BLaER1 treated with 17β-estradiol and CSF1 and Interleukin-3, amounts not matched to agents 10 nM and 100 nM (cell line): Measurements from ENCODE around the gene LUZP1.
A peak's percentile ranks its signal among the peaks of the same experiment; 100 is the strongest.

Experiments used
- H3K27ac ChIP-seq, 11 experiments: shearing (Covaris generic); formaldehyde crosslinking; 2 replicates each; pipeline ENCODE4 v1.8.1; 2022
- H3K27me3 ChIP-seq, 11 experiments: shearing (Covaris generic); formaldehyde crosslinking; 2 replicates each; pipeline ENCODE4 v1.8.1; 2022
- H3K36me3 ChIP-seq, 11 experiments: shearing (Covaris generic); formaldehyde crosslinking; 2 replicates each; pipeline ENCODE4 v1.8.1; 2022
- H3K4me1 ChIP-seq, 10 experiments: shearing (Covaris generic); formaldehyde crosslinking; 2 replicates each; pipeline ENCODE4 v1.8.1; 2022
- H3K4me2 ChIP-seq, 11 experiments: shearing (Covaris generic); formaldehyde crosslinking; 2 replicates each; pipeline ENCODE4 v1.8.1; 2022
- H3K4me3 ChIP-seq, 10 experiments: shearing (Covaris generic); formaldehyde crosslinking; 2 replicates each; pipeline ENCODE4 v1.8.1; 2022
- H3K9ac ChIP-seq, 11 experiments: shearing (Covaris generic); formaldehyde crosslinking; 2 replicates each; pipeline ENCODE4 v1.8.1; 2022
- H3K9me3 ChIP-seq, 11 experiments: shearing (Covaris generic); formaldehyde crosslinking; replicated peaks in 1 of 11; 2 replicates each; pipeline ENCODE4 v1.8.1; 2022
- H4K20me1 ChIP-seq, 11 experiments: shearing (Covaris generic); formaldehyde crosslinking; 2 replicates each; pipeline ENCODE4 v1.8.1; 2022
- Cebpa-rat ChIP-seq, 11 experiments: shearing (Covaris generic); IDR thresholded peaks; 2 replicates each; pipeline ENCODE4 v1.8.1; 2022

The LUZP1 gene

GRCh38 chr1:23069149-23069548 lies 99.5 kb downstream of the LUZP1 start:
- Histone ChIP-seq H3K4me3 (no peak overlapping the region), H3K9me3 (no peaks in the 10 kb centered on the region), H3K36me3 (peaks cover 82 to 100% (median 100%) of the 10 kb centered on the region in 11 experiments), H3K27me3 (no peaks in the 10 kb centered on the region), H3K4me1 (peaks cover 0 to 5% (median 0%) of the 10 kb centered on the region in 10 experiments; a peak in 2 of 20 replicates), H3K9ac (no peak overlapping the region), H3K27ac (no peak overlapping the region), H4K20me1 (peaks cover 0 to 78% (median 53%) of the 10 kb centered on the region in 11 experiments; a peak in 15 of 22 replicates), H3K4me2 (no peak overlapping the region)
- TF ChIP-seq Cebpa-rat (IDR thresholded peaks at IDR 0.05) = no peak

- H3K4me2 ChIP-seq = no peak overlapping the region
- no peaks in the 10 kb centered on the region for H3K4me1 ChIP-seq
- H3K36me3 ChIP-seq = peaks cover 79 to 99% (median 98%) of the 10 kb centered on the region in 11 experiments
- H3K9ac ChIP-seq = no peak overlapping the region
- H4K20me1 ChIP-seq = peaks cover 0 to 93% (median 75%) of the 10 kb centered on the region in 11 experiments; a peak in 16 of 22 replicates
- no peak for TF ChIP-seq Cebpa-rat (IDR thresholded peaks at IDR 0.05)
- H3K9me3 ChIP-seq = no peaks in the 10 kb centered on the region
- no peaks in the 10 kb centered on the region for H3K27me3 ChIP-seq
- no peak overlapping the region for H3K4me3 ChIP-seq
- no peak overlapping the region for H3K27ac ChIP-seq
These were observed 102.6 kb downstream of the LUZP1 start for GRCh38 chr1:23066075-23066474.

- no peak overlapping the region for H3K4me3 ChIP-seq
- no peaks in the 10 kb centered on the region for H3K4me1 ChIP-seq
- H3K27ac ChIP-seq = no peak overlapping the region
- peaks cover 0 to 95% (median 76%) of the 10 kb centered on the region in 11 experiments; a peak in 16 of 22 replicates for H4K20me1 ChIP-seq
- TF ChIP-seq Cebpa-rat (IDR thresholded peaks at IDR 0.05) = no peak
- no peaks in the 10 kb centered on the region for H3K27me3 ChIP-seq
- peaks cover 81 to 99% (median 98%) of the 10 kb centered on the region in 11 experiments for H3K36me3 ChIP-seq
- no peak overlapping the region for H3K9ac ChIP-seq
- H3K4me2 ChIP-seq = no peak overlapping the region
- no peaks in the 10 kb centered on the region for H3K9me3 ChIP-seq
These were observed 103.3 kb downstream of the LUZP1 start for GRCh38 chr1:23065385-23065784.

- Histone ChIP-seq H3K4me3 (no peak overlapping the region), H4K20me1 (peaks cover 0 to 92% (median 59%) of the 10 kb centered on the region in 11 experiments; a peak in 15 of 22 replicates), H3K27ac (no peak overlapping the region), H3K27me3 (no peaks in the 10 kb centered on the region), H3K9ac (no peak overlapping the region), H3K36me3 (peaks cover 81 to 99% (median 98%) of the 10 kb centered on the region in 11 experiments), H3K9me3 (no peaks in the 10 kb centered on the region), H3K4me1 (peaks cover 0 to 4% (median 0%) of the 10 kb centered on the region in 10 experiments; a peak in 2 of 20 replicates), H3K4me2 (no peak overlapping the region)
- no peak for TF ChIP-seq Cebpa-rat (IDR thresholded peaks at IDR 0.05)
These were observed 106.4 kb downstream of the LUZP1 start for GRCh38 chr1:23062271-23062670.

- Histone ChIP-seq H3K4me2 (no peak overlapping the region), H3K27ac (no peak overlapping the region; a peak in 1 of 22 replicates), H3K4me1 (peaks cover 0 to 9% (median 0%) of the 10 kb centered on the region in 10 experiments; a peak in 3 of 20 replicates), H4K20me1 (peaks cover 0 to 79% (median 38%) of the 10 kb centered on the region in 11 experiments; a peak in 16 of 22 replicates), H3K4me3 (no peak overlapping the region), H3K36me3 (peaks cover 91 to 100% (median 96%) of the 10 kb centered on the region in 11 experiments), H3K9me3 (no peaks in the 10 kb centered on the region), H3K9ac (no peak overlapping the region), H3K27me3 (no peaks in the 10 kb centered on the region)
- TF ChIP-seq Cebpa-rat (IDR thresholded peaks at IDR 0.05) = no peak
These were observed 111.4 kb downstream of the LUZP1 start for GRCh38 chr1:23057301-23057700.

GRCh38 chr1:23051290-23051909 lies 117.3 kb downstream of the LUZP1 start:
- H3K4me1 ChIP-seq = no peaks in the 10 kb centered on the region; a peak in 1 of 20 replicates
- no peak for TF ChIP-seq Cebpa-rat (IDR thresholded peaks at IDR 0.05)
- no peaks in the 10 kb centered on the region for H3K27me3 ChIP-seq
- H3K9me3 ChIP-seq = no peaks in the 10 kb centered on the region
- H3K9ac ChIP-seq = no peak overlapping the region
- no peak overlapping the region for H3K27ac ChIP-seq
- no peak overlapping the region for H3K4me3 ChIP-seq
- peaks cover 4 to 86% (median 81%) of the 10 kb centered on the region in 11 experiments; a peak in 18 of 22 replicates for H4K20me1 ChIP-seq
- peaks cover 59 to 100% (median 80%) of the 10 kb centered on the region in 11 experiments for H3K36me3 ChIP-seq
- H3K4me2 ChIP-seq = no peak overlapping the region

GRCh38 chr1:23050201-23050600 lies 118.5 kb downstream of the LUZP1 start:
- no peak overlapping the region for H3K9ac ChIP-seq
- H3K27me3 ChIP-seq = no peaks in the 10 kb centered on the region
- H3K36me3 ChIP-seq = peaks cover 53 to 100% (median 84%) of the 10 kb centered on the region in 11 experiments
- H4K20me1 ChIP-seq = peaks cover 6 to 98% (median 93%) of the 10 kb centered on the region in 11 experiments; a peak in 18 of 22 replicates
- H3K9me3 ChIP-seq = no peaks in the 10 kb centered on the region
- no peak for TF ChIP-seq Cebpa-rat (IDR thresholded peaks at IDR 0.05)
- no peak overlapping the region for H3K4me2 ChIP-seq
- H3K4me1 ChIP-seq = peaks cover 0 to 7% (median 0%) of the 10 kb centered on the region in 10 experiments; a peak in 3 of 20 replicates
- H3K27ac ChIP-seq = no peak overlapping the region
- H3K4me3 ChIP-seq = no peak overlapping the region

GRCh38 chr1:23044035-23044434 lies 124.6 kb downstream of the LUZP1 start:
- TF ChIP-seq Cebpa-rat (IDR thresholded peaks at IDR 0.05) = no peak
- Histone ChIP-seq H3K9me3 (no peaks in the 10 kb centered on the region), H4K20me1 (peaks cover 15 to 100% (median 97%) of the 10 kb centered on the region in 11 experiments; a peak in 19 of 22 replicates), H3K27me3 (no peaks in the 10 kb centered on the region), H3K4me2 (no peak overlapping the region), H3K4me3 (no peak overlapping the region), H3K9ac (no peak overlapping the region), H3K4me1 (peaks cover 0 to 20% (median 15%) of the 10 kb centered on the region in 10 experiments; a peak in 15 of 20 replicates), H3K27ac (no peak overlapping the region), H3K36me3 (peaks cover 16 to 96% (median 73%) of the 10 kb centered on the region in 11 experiments; a peak in 21 of 22 replicates)

GRCh38 chr1:23040509-23040908 lies 128.1 kb downstream of the LUZP1 start:
- peak overlapping the region in 6 of 11 experiments; percentile 10 to 37 (median 15); a peak in 4 of 22 replicates for H3K4me2 ChIP-seq
- no peaks in the 10 kb centered on the region for H3K9me3 ChIP-seq
- no peak overlapping the region for H3K9ac ChIP-seq
- H4K20me1 ChIP-seq = peaks cover 11 to 100% (median 92%) of the 10 kb centered on the region in 11 experiments; a peak in 19 of 22 replicates
- peaks cover 15 to 87% (median 67%) of the 10 kb centered on the region in 11 experiments; a peak in 21 of 22 replicates for H3K36me3 ChIP-seq
- H3K27ac ChIP-seq = peak overlapping the region in 3 of 11 experiments; percentile 10 to 35 (median 18); a peak in 4 of 22 replicates
- H3K4me3 ChIP-seq = no peak overlapping the region
- H3K27me3 ChIP-seq = no peaks in the 10 kb centered on the region
- no peak for TF ChIP-seq Cebpa-rat (IDR thresholded peaks at IDR 0.05)
- H3K4me1 ChIP-seq = peaks cover 0 to 44% (median 24%) of the 10 kb centered on the region in 10 experiments; a peak in 14 of 20 replicates
